Thoracic aorta (tissue), 2 donors: ENCODE data around the gene ARHGEF11. TPM values are rescaled to one million over a fixed set of nuclear protein-coding genes. Genes with fewer than 3 reads are reported as not detected.

Experiments
- ATAC-seq: fragments of 150-250 bp; one replicate; pipeline ENCODE4 v1.8.0; 2017; ENCODE audit warnings: low read depth; ENCODE audit not compliant: insufficient number of reproducible peaks, low FRiP score
- DNase-seq: peaks from one replicate; pipeline ENCODE4 v3.0.0-alpha.2; 2020; ENCODE audit warnings: low spot score
- H3K27ac ChIP-seq, 2 donors: fragments of 200-600 bp; sonication (generic); 1 replicate in 1 of 2; 2 replicates in 1 of 2; pipeline ENCODE4 v1.5.1; 2016; ENCODE audit warnings: mild to moderate bottlenecking in 2 of 2, moderate library complexity in 2 of 2
- H3K27me3 ChIP-seq: fragments of 200-600 bp; sonication (generic); replicated peaks from 2 replicates; pipeline ENCODE4 v1.6.0; 2016; ENCODE audit warnings: mild to moderate bottlenecking; ENCODE audit not compliant: insufficient read depth
- H3K36me3 ChIP-seq: fragments of 200-600 bp; sonication (generic); one replicate; pipeline ENCODE4 v1.5.1; 2016
- H3K4me1 ChIP-seq, 2 donors: fragments of 200-600 bp; sonication (generic); 1 replicate in 1 of 2; 2 replicates in 1 of 2; pipeline versions ENCODE4 v1.5.1 to v1.6.0; 2016; ENCODE audit warnings: low read depth in 2 of 2, mild to moderate bottlenecking in 1 of 2; ENCODE audit not compliant: control insufficient read depth in 1 of 2
- H3K4me3 ChIP-seq: fragments of 200-600 bp; sonication (generic); 2 replicates; pipeline ENCODE4 v1.5.1; 2016; ENCODE audit warnings: mild to moderate bottlenecking
- H3K9me3 ChIP-seq: fragments of 200-600 bp; sonication (generic); 2 replicates; pipeline ENCODE4 v1.5.1; 2016
- CTCF ChIP-seq: fragments of 200-600 bp; sonication (generic); IDR thresholded peaks from one replicate; pipeline ENCODE4 v1.5.1; 2019; ENCODE audit warnings: antibody characterized with exemption
- total RNA-seq, 2 donors: library from RNA; depleted of rRNA; stranded (reverse); fragments of >200 nt; gene quantifications; one replicate each; pipeline versions ENCODE4 v1.1.0 to v1.2.3, GENCODE V29; 2016

The ARHGEF11 gene
- total RNA-seq, 2 donors from 2014 or later, result 40.3 to 40.6 TPM

GRCh38 chr1:156973417-156973816 is 72.1 kb downstream of the ARHGEF11 start:
- Histone ChIP-seq H3K27ac (no peak overlapping the region), H3K27me3 (no peaks in the 10 kb centered on the region), H3K4me3 (no peak overlapping the region), H3K4me1 (no peaks in the 10 kb centered on the region), H3K36me3 (peaks cover 39% of the 10 kb centered on the region), H3K9me3 (no peaks in the 10 kb centered on the region)
- no peak for ATAC-seq
- no peak for DNase-seq
- TF ChIP-seq CTCF, result no peak

- no peak overlapping the region for H3K4me3 ChIP-seq
- no peak for ATAC-seq
Measured at GRCh38 chr1:156970017-156970416, 75.5 kb downstream of the ARHGEF11 start.

GRCh38 chr1:156969496-156969895 is 76.0 kb downstream of the ARHGEF11 start:
- H3K4me1 ChIP-seq, result no peaks in the 10 kb centered on the region
- no peak for TF ChIP-seq CTCF
- ATAC-seq, result no peak
- H3K9me3 ChIP-seq, result no peaks in the 10 kb centered on the region
- H3K27me3 ChIP-seq, result no peaks in the 10 kb centered on the region
- no peak overlapping the region for H3K27ac ChIP-seq
- H3K36me3 ChIP-seq, result peaks cover 34% of the 10 kb centered on the region
- no peak for DNase-seq
- H3K4me3 ChIP-seq, result no peak overlapping the region

More at GRCh38 chr1:156970017-156970416, 75.5 kb downstream of the ARHGEF11 start:
- no peaks in the 10 kb centered on the region for H3K27me3 ChIP-seq
- no peak for DNase-seq
- H3K36me3 ChIP-seq, result peaks cover 34% of the 10 kb centered on the region
- H3K27ac ChIP-seq, result no peak overlapping the region
- no peaks in the 10 kb centered on the region for H3K4me1 ChIP-seq
- no peaks in the 10 kb centered on the region for H3K9me3 ChIP-seq
- no peak for TF ChIP-seq CTCF

- TF ChIP-seq CTCF, result no peak
- no peak overlapping the region for H3K4me3 ChIP-seq
- DNase-seq (no peak), ATAC-seq (no peak)
- H3K36me3 ChIP-seq, result peaks cover 44% of the 10 kb centered on the region
- H3K9me3 ChIP-seq, result no peaks in the 10 kb centered on the region
- no peaks in the 10 kb centered on the region for H3K27me3 ChIP-seq
- H3K4me1 ChIP-seq, result no peaks in the 10 kb centered on the region
- no peak overlapping the region for H3K27ac ChIP-seq
Measured at GRCh38 chr1:156964441-156964840, 81.1 kb downstream of the ARHGEF11 start.

- peaks cover 38% of the 10 kb centered on the region for H3K36me3 ChIP-seq
- DNase-seq (no peak), ATAC-seq (no peak)
Measured at GRCh38 chr1:156963621-156964020, 81.9 kb downstream of the ARHGEF11 start.

More at GRCh38 chr1:156963621-156964020, 81.9 kb downstream of the ARHGEF11 start:
- H3K4me1 ChIP-seq, result no peaks in the 10 kb centered on the region
- no peak for TF ChIP-seq CTCF
- H3K27ac ChIP-seq, result no peak overlapping the region
- peak overlapping the region; percentile 2 for H3K4me3 ChIP-seq
- no peaks in the 10 kb centered on the region for H3K9me3 ChIP-seq
- no peaks in the 10 kb centered on the region for H3K27me3 ChIP-seq
